CD14-positive monocyte (primary cell): ENCODE data around the gene INO80E. TPM values are rescaled to one million over a fixed set of nuclear protein-coding genes. Genes with fewer than 3 reads are reported as not detected.

Experiments used
- DNase-seq, 3 donors: peaks; one replicate each; pipeline ENCODE4 v3.0.0-alpha.2; 2011 to 2022
- H2AFZ ChIP-seq: 2 replicates; pipeline ENCODE4 v1.6.0; 2012; ENCODE audit warnings: mild to moderate bottlenecking, low read depth, low read length, inconsistent platforms; ENCODE audit not compliant: insufficient read depth, poor library complexity, severe bottlenecking
- H3K27ac ChIP-seq, 2 donors: 1 replicate in 1 of 2; 2 replicates in 1 of 2; pipeline ENCODE4 v1.5.1; 2012 to 2013; ENCODE audit warnings: low read length in 2 of 2, control low read depth in 1 of 2, inconsistent platforms in 1 of 2, low read depth in 1 of 2, mild to moderate bottlenecking in 1 of 2
- H3K27me3 ChIP-seq, 2 donors: one replicate each; pipeline versions ENCODE4 v1.6.0 to v1.6.1; 2011 to 2013; ENCODE audit warnings: low read length in 2 of 2; ENCODE audit not compliant: control insufficient read depth in 2 of 2, insufficient read depth in 2 of 2
- H3K36me3 ChIP-seq, 2 donors: replicated peaks in 1 of 2; 1 replicate in 1 of 2; 2 replicates in 1 of 2; pipeline versions ENCODE4 v1.5.1 to v1.6.1; 2012 to 2013; ENCODE audit warnings: low read length in 2 of 2, control low read depth in 1 of 2, inconsistent platforms in 1 of 2, mild to moderate bottlenecking in 1 of 2; ENCODE audit not compliant: insufficient read depth in 2 of 2, control insufficient read depth in 1 of 2
- H3K4me1 ChIP-seq, 2 donors: 1 replicate in 1 of 2; 2 replicates in 1 of 2; pipeline versions ENCODE4 v1.5.1 to v1.6.1; 2012 to 2013; ENCODE audit warnings: low read length in 2 of 2, control low read depth in 1 of 2, inconsistent platforms in 1 of 2, mild to moderate bottlenecking in 1 of 2, moderate library complexity in 1 of 2; ENCODE audit not compliant: insufficient read depth in 2 of 2, control insufficient read depth in 1 of 2
- H3K4me2 ChIP-seq: replicated peaks from 2 replicates; pipeline ENCODE3; 2012; ENCODE audit warnings: low read length, moderate library complexity, mild to moderate bottlenecking; ENCODE audit not compliant: poor library complexity, severe bottlenecking; ENCODE audit errors: extremely low read depth
- H3K4me3 ChIP-seq, 3 experiments: fragments of 200-600 bp in 1 of 3; sonication (generic) in 1 of 3; replicated peaks in 1 of 3; 1 replicate in 2 of 3; 2 replicates in 1 of 3; pipeline ENCODE4 v1.5.1; 2011 to 2013; ENCODE audit warnings: low read length in 3 of 3, mild to moderate bottlenecking in 3 of 3, control low read depth in 2 of 3, low read depth in 2 of 3, inconsistent platforms in 1 of 3, moderate library complexity in 1 of 3
- H3K79me2 ChIP-seq: 2 replicates; pipeline ENCODE4 v1.6.0; 2012; ENCODE audit warnings: mild to moderate bottlenecking, control low read depth, inconsistent platforms, low read length, moderate library complexity; ENCODE audit not compliant: insufficient read depth
- H3K9ac ChIP-seq: 2 replicates; pipeline ENCODE4 v1.6.0; 2017; ENCODE audit warnings: low read length, mild to moderate bottlenecking; ENCODE audit not compliant: insufficient read depth, poor library complexity, severe bottlenecking
- H3K9me3 ChIP-seq, 2 donors: replicated peaks in 1 of 2; 1 replicate in 1 of 2; 2 replicates in 1 of 2; pipeline versions ENCODE4 v1.5.1 to v1.6.1; 2012 to 2013; ENCODE audit warnings: low read length in 2 of 2, control low read depth in 1 of 2; ENCODE audit not compliant: control insufficient read depth in 1 of 2, insufficient read depth in 1 of 2
- H4K20me1 ChIP-seq: 2 replicates; pipeline ENCODE4 v1.6.0; 2012; ENCODE audit warnings: mild to moderate bottlenecking, low read length, control low read depth, moderate library complexity; ENCODE audit not compliant: insufficient read depth
- H3K27ac Mint-ChIP-seq, 7 donors: one replicate each; pipeline ENCODE4 v1.8.0; 2020; ENCODE audit warnings: mild to moderate bottlenecking in 7 of 7, mixed read lengths in 7 of 7, moderate library complexity in 6 of 7, inconsistent platforms in 2 of 7
- H3K27me3 Mint-ChIP-seq, 3 donors: one replicate each; pipeline ENCODE4 v1.8.0; 2021 to 2022; ENCODE audit warnings: low read depth in 3 of 3, mild to moderate bottlenecking in 3 of 3, mixed read lengths in 3 of 3, moderate library complexity in 3 of 3, inconsistent platforms in 1 of 3
- H3K36me3 Mint-ChIP-seq, 2 donors: one replicate each; pipeline ENCODE4 v1.8.0; 2020; ENCODE audit warnings: mixed read lengths in 2 of 2, inconsistent platforms in 1 of 2, mild to moderate bottlenecking in 1 of 2
- H3K4me1 Mint-ChIP-seq: one replicate; pipeline ENCODE4 v1.8.0; 2020; ENCODE audit warnings: mild to moderate bottlenecking, mixed read lengths
- H3K4me3 Mint-ChIP-seq, 2 donors: one replicate each; pipeline ENCODE4 v1.8.0; 2020; ENCODE audit warnings: mild to moderate bottlenecking in 2 of 2, mixed read lengths in 2 of 2, moderate library complexity in 1 of 2
- H3K9me3 Mint-ChIP-seq, 7 donors: one replicate each; pipeline ENCODE4 v1.8.0; 2020 to 2022; ENCODE audit warnings: mixed read lengths in 7 of 7, mild to moderate bottlenecking in 6 of 7, moderate library complexity in 6 of 7, inconsistent platforms in 2 of 7
- WGBS: methylation state at CpG from one replicate; pipeline ENCODE4 v1.1.5; 2013; ENCODE audit warnings: missing lambda C conversion rate; ENCODE audit not compliant: insufficient coverage; 5-methylcytosine and 5-hydroxymethylcytosine counted together
- intact Hi-C, 2 donors: fragments of 100-400 bp; cut with micrococcal nuclease; formaldehyde crosslinking; loops; one replicate each; pipeline versions ENCODE4 v1.15.0 to v1.15.1; 2023
- polyA plus RNA-seq, 3 donors: library from polyadenylated mRNA; depleted of rRNA in 1 of 3; unstranded in 2 of 3; stranded (reverse) in 1 of 3; fragments of 300-500 nt in 2 of 3; fragments of >200 nt in 1 of 3; fragmentation: Illumina TruSeq in 2 of 3; gene quantifications; 1 replicate in 2 of 3; 2 replicates in 1 of 3; pipeline ENCODE4 v1.2.3, GENCODE V29; 2012 to 2021
- TF ChIP-seq, protein P1 (sequence below): fragments of 200-600 bp; IDR thresholded peaks from one replicate; pipeline ENCODE4 v1.8.0; 2022; ENCODE audit warnings: antibody characterized with exemption, mild to moderate bottlenecking

The INO80E gene
- polyA plus RNA-seq, 3 donors: 2.8 to 57.6 (median 3.5) TPM

DNA sequence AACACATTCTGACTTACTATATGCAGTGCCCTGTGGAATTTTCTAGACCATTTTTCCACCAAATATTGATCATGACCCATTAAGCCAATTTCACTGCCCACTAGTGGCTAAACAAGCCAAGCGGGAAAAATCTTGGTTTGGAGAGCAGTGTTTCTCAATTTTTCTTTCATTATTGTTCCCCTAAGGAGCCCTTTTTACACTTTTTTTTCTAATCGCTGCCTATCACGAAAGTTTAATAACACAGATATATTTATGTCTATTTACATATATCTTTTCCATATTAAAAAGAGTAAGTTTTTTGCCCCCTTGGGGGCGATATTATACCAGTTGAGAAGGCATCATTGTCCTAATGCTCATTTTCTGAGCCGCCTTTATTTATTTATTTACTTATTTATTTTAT, 45.8 kb downstream of the INO80E start:
- Histone ChIP-seq H3K4me2 (no peak overlapping the region), H2AFZ (no peak overlapping the region), H3K27ac (no peak overlapping the region), H3K79me2 (no peaks in the 10 kb centered on the region), H3K27me3 (no peaks in the 10 kb centered on the region), H3K9me3 (no peaks in the 10 kb centered on the region), H3K4me1 (peaks cover 0 to 3% of the 10 kb centered on the region in 2 donors), H3K36me3 (no peaks in the 10 kb centered on the region), H3K4me3 (no peak overlapping the region), H4K20me1 (no peaks in the 10 kb centered on the region), H3K9ac (no peak overlapping the region)
- intact Hi-C loops: no loop called here
- TF ChIP-seq, protein P1, sequence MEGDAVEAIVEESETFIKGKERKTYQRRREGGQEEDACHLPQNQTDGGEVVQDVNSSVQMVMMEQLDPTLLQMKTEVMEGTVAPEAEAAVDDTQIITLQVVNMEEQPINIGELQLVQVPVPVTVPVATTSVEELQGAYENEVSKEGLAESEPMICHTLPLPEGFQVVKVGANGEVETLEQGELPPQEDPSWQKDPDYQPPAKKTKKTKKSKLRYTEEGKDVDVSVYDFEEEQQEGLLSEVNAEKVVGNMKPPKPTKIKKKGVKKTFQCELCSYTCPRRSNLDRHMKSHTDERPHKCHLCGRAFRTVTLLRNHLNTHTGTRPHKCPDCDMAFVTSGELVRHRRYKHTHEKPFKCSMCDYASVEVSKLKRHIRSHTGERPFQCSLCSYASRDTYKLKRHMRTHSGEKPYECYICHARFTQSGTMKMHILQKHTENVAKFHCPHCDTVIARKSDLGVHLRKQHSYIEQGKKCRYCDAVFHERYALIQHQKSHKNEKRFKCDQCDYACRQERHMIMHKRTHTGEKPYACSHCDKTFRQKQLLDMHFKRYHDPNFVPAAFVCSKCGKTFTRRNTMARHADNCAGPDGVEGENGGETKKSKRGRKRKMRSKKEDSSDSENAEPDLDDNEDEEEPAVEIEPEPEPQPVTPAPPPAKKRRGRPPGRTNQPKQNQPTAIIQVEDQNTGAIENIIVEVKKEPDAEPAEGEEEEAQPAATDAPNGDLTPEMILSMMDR: peak; percentile 41
- H3K27me3 Mint-ChIP-seq: peaks cover 2 to 8% (median 6%) of the 10 kb centered on the region in 3 donors
- H3K4me3 Mint-ChIP-seq: no peak overlapping the region
- peak in 1 of 3 donors; percentile 33 for DNase-seq
- no peaks in the 10 kb centered on the region for H3K36me3 Mint-ChIP-seq
- H3K27ac Mint-ChIP-seq: no peak overlapping the region
- peaks cover 2% of the 10 kb centered on the region for H3K4me1 Mint-ChIP-seq
- no peaks in the 10 kb centered on the region for H3K9me3 Mint-ChIP-seq
- no CpG with 5 or more reads among the region's 5 CpGs for WGBS

DNA sequence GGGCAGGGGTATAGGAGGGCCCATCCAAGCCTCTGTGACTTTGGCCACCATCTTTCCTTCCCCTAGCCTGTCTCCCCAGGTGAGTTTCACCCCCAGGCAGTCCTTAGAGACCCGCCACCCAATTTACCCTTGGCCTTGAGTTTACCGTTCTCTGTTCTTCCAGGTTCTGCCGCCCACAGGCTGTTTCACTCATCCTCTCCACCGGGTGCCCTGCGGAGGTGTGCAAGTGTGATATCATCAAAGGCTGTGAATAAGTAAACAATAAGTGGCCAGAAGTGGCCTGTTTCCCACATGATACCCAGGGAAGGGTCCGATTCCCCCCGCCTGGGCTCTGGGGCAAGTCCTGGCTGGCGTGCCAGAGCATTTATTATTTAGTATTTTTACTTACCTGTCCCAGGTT, 50.1 kb downstream of the INO80E start:
- Mint-ChIP-seq H3K27me3 (peaks cover 0 to 4% (median 4%) of the 10 kb centered on the region in 3 donors), H3K4me1 (peaks cover 2% of the 10 kb centered on the region), H3K4me3 (no peak overlapping the region), H3K27ac (no peak overlapping the region), H3K9me3 (peaks cover 0 to 3% (median 0%) of the 10 kb centered on the region in 7 donors), H3K36me3 (no peaks in the 10 kb centered on the region)
- no peak overlapping the region for H3K9ac ChIP-seq
- 93% methylated on average over 3 of the region's 8 CpGs for WGBS
- H2AFZ ChIP-seq: no peak overlapping the region
- no peaks in the 10 kb centered on the region for H4K20me1 ChIP-seq
- TF ChIP-seq, protein P1: no peak
- no peaks in the 10 kb centered on the region for H3K9me3 ChIP-seq
- no peaks in the 10 kb centered on the region for H3K36me3 ChIP-seq
- no peaks in the 10 kb centered on the region for H3K79me2 ChIP-seq
- no peak for DNase-seq
- no peaks in the 10 kb centered on the region for H3K4me1 ChIP-seq
- intact Hi-C loops: no loop called here
- no peaks in the 10 kb centered on the region for H3K27me3 ChIP-seq
- H3K4me2 ChIP-seq: no peak overlapping the region
- no peak overlapping the region for H3K27ac ChIP-seq
- no peak overlapping the region for H3K4me3 ChIP-seq
